ENCODE measurements around the gene DLG2. TPM values are rescaled to one million over a fixed set of nuclear protein-coding genes. Genes with fewer than 3 reads are reported as not detected.

The DLG2 gene
- total RNA-seq, 1 donor from 2014 or later = 1.8 TPM

GRCh38 chr11:83728281-83728680 is 1898.9 kb downstream of the DLG2 start:
- no peaks in the 10 kb centered on the region for H3K36me3 ChIP-seq (ENCODE audit: insufficient read depth, low read length)
- H4K20me1 ChIP-seq (ENCODE audit: insufficient read depth, low read length) = no peaks in the 10 kb centered on the region
- H3K4me3 ChIP-seq (ENCODE audit: insufficient read depth, low read depth, low read length) = no peak overlapping the region
- no peak overlapping the region for H3K9ac ChIP-seq (ENCODE audit: low read length)
- H3K4me2 ChIP-seq (ENCODE audit: low read length) = no peak overlapping the region
- H3K27ac Mint-ChIP-seq (ENCODE audit: unreplicated experiment) = no peak overlapping the region
- H3K27me3 ChIP-seq (ENCODE audit: insufficient read depth, low read length) = peaks cover 10% of the 10 kb centered on the region
- FAIRE-seq (no peak), DNase-seq (ENCODE audit: low read depth) (no peak)
- no peaks in the 10 kb centered on the region for H3K9me3 ChIP-seq (ENCODE audit: insufficient read depth, low read depth, low read length)
- no peak overlapping the region for H3K27ac ChIP-seq (ENCODE audit: low read depth, low read length)
- no peaks in the 10 kb centered on the region for H3K27me3 Mint-ChIP-seq (ENCODE audit: low read depth, unreplicated experiment)
- no peaks in the 10 kb centered on the region for H3K36me3 Mint-ChIP-seq (ENCODE audit: low read depth, unreplicated experiment)
- H3K79me2 ChIP-seq (ENCODE audit: insufficient read depth, low read length) = no peaks in the 10 kb centered on the region
- H3K4me1 ChIP-seq (ENCODE audit: insufficient read depth, low read length) = no peaks in the 10 kb centered on the region
- no peak overlapping the region for H2AFZ ChIP-seq (ENCODE audit: low read depth, low read length)
- no peak overlapping the region for H3K4me3 Mint-ChIP-seq (ENCODE audit: unreplicated experiment)
- H3K9me3 Mint-ChIP-seq (ENCODE audit: unreplicated experiment) = peaks cover 1% of the 10 kb centered on the region
- peaks cover 21% of the 10 kb centered on the region for H3K4me1 Mint-ChIP-seq (ENCODE audit: low read depth, unreplicated experiment)
- TF ChIP-seq CTCF (IDR thresholded peaks at IDR 0.05; ENCODE audit: insufficient read depth, low read depth, low read length) (no peak), EZH2 (IDR thresholded peaks at IDR 0.05; ENCODE audit: insufficient read depth, low read length) (no peak)

- Histone ChIP-seq H3K9ac (ENCODE audit: low read length) (no peak overlapping the region), H3K4me3 (ENCODE audit: insufficient read depth, low read depth, low read length) (no peak overlapping the region), H2AFZ (ENCODE audit: low read depth, low read length) (no peak overlapping the region), H3K27ac (ENCODE audit: low read depth, low read length) (no peak overlapping the region), H3K9me3 (ENCODE audit: insufficient read depth, low read depth, low read length) (no peaks in the 10 kb centered on the region), H3K36me3 (ENCODE audit: insufficient read depth, low read length) (no peaks in the 10 kb centered on the region), H3K27me3 (ENCODE audit: insufficient read depth, low read length) (peaks cover 10% of the 10 kb centered on the region), H3K79me2 (ENCODE audit: insufficient read depth, low read length) (no peaks in the 10 kb centered on the region), H4K20me1 (ENCODE audit: insufficient read depth, low read length) (no peaks in the 10 kb centered on the region), H3K4me2 (ENCODE audit: low read length) (no peak overlapping the region), H3K4me1 (ENCODE audit: insufficient read depth, low read length) (no peaks in the 10 kb centered on the region)
- TF ChIP-seq EZH2 (IDR thresholded peaks at IDR 0.05; ENCODE audit: insufficient read depth, low read length) (no peak), CTCF (IDR thresholded peaks at IDR 0.05; ENCODE audit: insufficient read depth, low read depth, low read length) (no peak)
- Mint-ChIP-seq H3K36me3 (ENCODE audit: low read depth, unreplicated experiment) (no peaks in the 10 kb centered on the region), H3K27ac (ENCODE audit: unreplicated experiment) (no peak overlapping the region), H3K4me3 (ENCODE audit: unreplicated experiment) (no peak overlapping the region), H3K9me3 (ENCODE audit: unreplicated experiment) (peaks cover 1% of the 10 kb centered on the region), H3K27me3 (ENCODE audit: low read depth, unreplicated experiment) (no peaks in the 10 kb centered on the region), H3K4me1 (ENCODE audit: low read depth, unreplicated experiment) (peaks cover 21% of the 10 kb centered on the region)
- DNase-seq (ENCODE audit: low read depth) (no peak), FAIRE-seq (no peak)
Measured at GRCh38 chr11:83727251-83727650, 1899.9 kb downstream of the DLG2 start.

DNA sequence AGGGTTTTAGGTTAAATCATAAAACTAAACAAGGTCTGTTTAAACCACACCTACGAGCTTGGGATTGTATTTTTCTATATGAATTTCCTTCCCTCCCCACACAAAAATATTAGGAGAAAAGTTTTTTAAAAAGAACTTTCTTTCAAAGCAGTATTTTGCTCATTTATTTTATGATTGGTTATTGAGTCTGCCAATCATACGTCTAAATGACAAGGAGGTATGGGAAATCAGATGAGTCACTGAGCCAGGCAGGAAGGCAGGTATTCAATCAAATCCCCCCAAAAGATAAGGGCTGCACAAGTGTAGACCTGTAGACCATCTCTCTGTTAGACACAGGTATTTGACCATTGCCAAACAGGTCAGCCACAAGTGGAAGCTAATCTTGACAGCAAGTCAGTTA is 1900.8 kb downstream of the DLG2 start:
- no peak for FAIRE-seq

More for the DNA sequence above, 1900.8 kb downstream of the DLG2 start:
- Mint-ChIP-seq H3K4me1 (ENCODE audit: low read depth, unreplicated experiment) (peaks cover 22% of the 10 kb centered on the region), H3K4me3 (ENCODE audit: unreplicated experiment) (no peak overlapping the region), H3K36me3 (ENCODE audit: low read depth, unreplicated experiment) (no peaks in the 10 kb centered on the region), H3K27me3 (ENCODE audit: low read depth, unreplicated experiment) (no peaks in the 10 kb centered on the region), H3K9me3 (ENCODE audit: unreplicated experiment) (peaks cover 1% of the 10 kb centered on the region), H3K27ac (ENCODE audit: unreplicated experiment) (no peak overlapping the region)
- no peak overlapping the region for H3K4me3 ChIP-seq (ENCODE audit: insufficient read depth, low read depth, low read length)
- TF ChIP-seq EZH2 (IDR thresholded peaks at IDR 0.05; ENCODE audit: insufficient read depth, low read length) (no peak), CTCF (IDR thresholded peaks at IDR 0.05; ENCODE audit: insufficient read depth, low read depth, low read length) (no peak)
- H3K9me3 ChIP-seq (ENCODE audit: insufficient read depth, low read depth, low read length) = no peaks in the 10 kb centered on the region
- no peaks in the 10 kb centered on the region for H3K36me3 ChIP-seq (ENCODE audit: insufficient read depth, low read length)
- H2AFZ ChIP-seq (ENCODE audit: low read depth, low read length) = no peak overlapping the region
- peaks cover 10% of the 10 kb centered on the region for H3K27me3 ChIP-seq (ENCODE audit: insufficient read depth, low read length)
- no peak overlapping the region for H3K9ac ChIP-seq (ENCODE audit: low read length)
- no peak overlapping the region for H3K27ac ChIP-seq (ENCODE audit: low read depth, low read length)
- no peaks in the 10 kb centered on the region for H3K4me1 ChIP-seq (ENCODE audit: insufficient read depth, low read length)
- no peaks in the 10 kb centered on the region for H4K20me1 ChIP-seq (ENCODE audit: insufficient read depth, low read length)
- no peaks in the 10 kb centered on the region for H3K79me2 ChIP-seq (ENCODE audit: insufficient read depth, low read length)
- DNase-seq (ENCODE audit: low read depth) = no peak
- H3K4me2 ChIP-seq (ENCODE audit: low read length) = no peak overlapping the region
